GM18526 (cell line): ENCODE data around the gene TEX47.

Experiments
- POLR2A ChIP-seq: IDR thresholded peaks from 3 replicates; pipeline ENCODE4 v1.6.1; 2011; ENCODE audit not compliant: insufficient read length; ENCODE audit errors: extremely low read depth

Gene TEX47

GRCh38 chr7:88759230-88760135 is 36.1 kb downstream of the TEX47 start, which contains the start of gene ZNF804B:
Gene ZNF804B, plus strand, starts transcription at chr7:88759700. Its CDS starts 277 bp downstream, at chr7:88759977.
- TF ChIP-seq POLR2A, result no peak

DNA sequence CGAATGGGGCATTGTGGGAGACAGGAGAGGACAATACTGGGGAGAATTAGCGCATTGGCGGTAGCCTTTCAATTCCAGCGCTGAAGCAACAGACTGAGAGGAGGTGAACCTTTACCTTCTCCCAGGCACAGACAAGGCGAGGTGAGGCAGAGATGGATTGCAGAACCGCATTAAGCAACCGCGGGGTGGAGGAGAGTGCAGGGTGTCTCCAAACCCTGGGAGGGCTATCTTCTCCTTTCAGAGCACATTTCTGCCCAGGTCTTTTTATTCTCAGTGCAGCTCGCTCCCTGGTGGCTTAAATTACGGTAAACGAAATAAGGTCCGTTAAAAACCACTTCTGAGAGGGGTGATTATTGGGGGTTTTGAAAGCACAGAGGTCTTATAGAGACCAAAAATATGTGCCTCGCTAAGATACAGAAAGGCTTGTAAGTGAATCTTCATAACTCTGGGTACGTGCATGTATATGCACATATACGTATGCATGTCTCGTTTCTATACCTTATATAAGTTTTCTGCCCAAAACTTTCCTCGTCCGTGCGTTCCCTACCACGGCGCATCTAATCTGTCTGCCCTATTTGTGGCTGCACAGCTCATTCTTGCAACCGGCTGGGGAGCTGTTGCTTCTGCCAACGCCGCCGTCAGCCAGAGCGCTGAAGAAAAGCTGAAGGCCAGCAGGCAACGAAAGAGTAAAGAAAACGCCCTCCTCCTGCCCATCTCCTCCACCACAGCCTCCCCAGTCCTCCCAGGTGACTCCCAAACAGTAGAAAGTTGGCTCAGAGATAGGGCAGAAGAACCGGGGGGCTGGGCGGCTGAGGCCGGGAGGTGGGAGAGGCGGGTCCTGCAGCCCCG is 36.9 kb downstream of the TEX47 start:
- no peak for TF ChIP-seq POLR2A

GRCh38 chr7:88757371-88757770 is 38.2 kb downstream of the TEX47 start:
- TF ChIP-seq POLR2A, result no peak

GRCh38 chr7:88756802-88757201 is 38.7 kb downstream of the TEX47 start:
- no peak for TF ChIP-seq POLR2A

DNA sequence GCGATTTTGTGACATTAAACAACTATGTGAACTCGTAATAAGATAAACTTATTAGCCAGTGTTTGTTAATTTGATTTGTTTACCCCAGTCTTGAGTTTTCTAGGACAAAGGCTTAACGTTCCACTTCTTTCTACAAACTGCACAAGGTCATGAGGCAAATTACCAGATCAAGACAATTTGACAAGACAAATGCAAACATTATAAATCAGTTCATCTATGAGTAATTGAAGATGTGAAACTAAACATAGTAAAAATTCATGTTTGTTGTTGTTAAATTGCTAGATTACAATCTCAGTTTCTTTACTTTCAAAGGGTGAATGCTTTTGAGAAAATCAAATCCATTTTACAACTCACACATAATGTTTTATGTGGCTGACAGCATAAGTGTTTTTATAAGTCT is 49.4 kb downstream of the TEX47 start:
- TF ChIP-seq POLR2A, result no peak
